Fibroblast of pulmonary artery (primary cell): Measurements from ENCODE around the gene TXNL4A.

Experiments used
- DNase-seq: peaks from one replicate; pipeline ENCODE4 v3.0.0-alpha.2; 2010; ENCODE audit warnings: low read depth
- H3K4me3 ChIP-seq: replicated peaks from 2 replicates; pipeline ENCODE4 v1.5.1; 2011; ENCODE audit warnings: low read depth, mild to moderate bottlenecking, control low read depth, low read length, moderate library complexity
- CTCF ChIP-seq: IDR thresholded peaks from 2 replicates; pipeline ENCODE4 v1.5.1; 2011; ENCODE audit warnings: mild to moderate bottlenecking, control low read depth, low read length, inconsistent platforms; ENCODE audit errors: missing control alignments

The TXNL4A gene

GRCh38 chr18:79926306-79926705 lies 62.1 kb downstream of the TXNL4A start:
- DNase-seq: no peak
- no peak for TF ChIP-seq CTCF
- no peak overlapping the region for H3K4me3 ChIP-seq

GRCh38 chr18:79924814-79925731 lies 63.3 kb downstream of the TXNL4A start:
- no peak overlapping the region for H3K4me3 ChIP-seq
- TF ChIP-seq CTCF: no peak
- DNase-seq: no peak

GRCh38 chr18:79923896-79924585 lies 64.3 kb downstream of the TXNL4A start:
- no peak overlapping the region for H3K4me3 ChIP-seq
- TF ChIP-seq CTCF: no peak
- DNase-seq: no peak

DNA sequence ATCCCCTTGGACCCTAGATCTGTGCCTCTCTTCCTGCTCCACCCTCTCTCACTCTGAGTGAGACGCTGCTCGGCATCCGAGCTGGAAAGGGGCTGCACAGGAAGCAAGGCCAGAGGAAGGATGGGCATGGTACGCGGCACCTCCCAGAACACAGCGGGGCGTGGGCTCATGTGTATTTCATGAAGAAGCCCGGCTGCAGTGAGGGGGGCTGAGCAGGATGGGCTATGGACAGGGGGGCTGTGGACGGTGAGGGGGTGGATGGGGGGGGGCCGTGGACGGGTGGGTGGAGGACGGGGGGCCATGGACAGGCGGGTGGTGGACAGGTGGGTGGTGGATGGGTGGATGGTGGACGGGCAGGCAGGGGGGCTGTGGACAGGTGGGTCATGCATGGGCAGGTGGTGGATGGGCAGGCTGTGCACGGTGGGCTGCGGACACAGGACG lies 65.4 kb downstream of the TXNL4A start:
- no peak overlapping the region for H3K4me3 ChIP-seq
- no peak for TF ChIP-seq CTCF
- no peak for DNase-seq

DNA sequence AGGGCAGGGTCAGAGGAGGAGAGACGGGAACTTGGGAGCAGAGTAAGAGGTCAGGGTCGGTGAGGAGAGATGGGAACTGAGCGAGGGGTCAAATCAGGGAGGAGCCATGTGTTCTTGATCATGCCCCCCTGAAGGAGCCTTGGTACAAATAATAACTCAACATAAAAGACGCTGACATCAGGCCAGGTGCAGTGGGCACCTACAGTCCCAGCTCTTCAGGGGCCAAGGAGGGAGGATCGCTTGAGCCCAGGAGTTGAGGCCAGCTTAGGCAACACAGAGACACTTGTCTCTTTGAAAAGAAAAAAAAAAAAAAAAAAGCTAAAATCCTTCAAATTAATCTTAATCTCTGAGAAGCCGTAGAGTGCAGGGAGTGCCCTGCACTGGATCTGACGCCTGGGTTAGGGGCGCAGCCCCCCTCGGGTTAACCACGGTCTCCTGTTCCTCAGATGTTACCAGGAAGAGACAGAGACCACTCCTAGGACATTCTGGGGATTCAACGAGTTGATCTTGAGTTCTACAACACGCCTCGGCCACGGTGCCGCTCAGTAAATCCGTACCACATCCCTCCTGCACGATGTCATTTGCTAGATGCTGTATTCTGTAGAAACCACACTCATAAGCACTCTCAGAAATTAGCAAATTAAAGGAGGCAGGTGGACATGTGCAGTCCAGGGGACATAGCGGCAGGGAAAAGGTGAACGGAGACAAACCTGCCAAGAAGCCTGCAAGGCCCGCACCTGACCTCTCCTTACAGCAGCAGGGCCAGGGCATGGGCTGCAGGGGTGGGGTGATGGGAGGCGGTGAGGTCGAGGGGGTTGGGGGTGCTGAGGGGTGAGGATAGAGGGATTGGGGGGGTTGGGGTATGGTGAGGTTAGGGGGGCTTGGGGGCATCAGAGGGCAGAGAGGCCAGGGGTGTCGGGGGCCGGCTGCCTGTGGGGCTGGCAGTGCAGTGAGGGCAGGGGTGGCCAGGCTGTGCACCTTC lies 66.1 kb downstream of the TXNL4A start:
- no peak for DNase-seq
- no peak for TF ChIP-seq CTCF
- no peak overlapping the region for H3K4me3 ChIP-seq
